ENCODE results near the gene ZNRD2.

The ZNRD2 gene

DNA sequence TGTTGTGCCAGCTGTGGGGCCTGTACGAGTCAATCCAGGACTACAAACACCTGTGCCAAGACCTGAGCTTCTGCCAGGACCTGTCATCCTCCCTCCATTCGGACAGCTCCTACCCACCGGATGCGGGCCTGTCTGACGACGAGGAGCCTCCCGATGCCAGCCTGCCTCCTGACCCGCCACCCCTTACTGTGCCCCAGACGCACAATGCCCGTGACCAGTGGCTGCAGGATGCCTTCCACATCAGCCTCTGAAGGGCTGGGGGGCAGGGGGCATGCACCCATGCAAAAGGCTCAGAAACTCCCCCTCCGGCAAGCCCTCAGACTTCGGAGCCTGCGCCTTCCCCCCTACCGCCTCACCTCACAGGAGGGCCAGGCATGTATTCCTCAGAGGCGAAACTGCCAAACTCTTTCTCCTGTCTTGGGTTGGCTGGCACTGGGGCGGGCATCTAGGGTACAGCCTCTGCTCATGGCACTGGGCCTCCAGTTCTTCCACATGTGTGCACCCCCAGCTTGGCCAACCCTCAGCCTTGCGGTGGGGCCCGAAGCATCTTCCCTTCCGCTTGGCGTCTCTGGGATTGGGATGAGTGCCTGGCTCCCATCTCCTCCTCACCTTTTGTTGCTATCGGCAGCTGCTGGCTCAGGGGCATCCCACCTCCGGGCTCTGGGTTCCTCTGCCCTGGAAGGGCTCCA, 3.3 kb downstream of the ZNRD2 start:
- DNase-seq (ENCODE audit: low read depth): no peak

DNA sequence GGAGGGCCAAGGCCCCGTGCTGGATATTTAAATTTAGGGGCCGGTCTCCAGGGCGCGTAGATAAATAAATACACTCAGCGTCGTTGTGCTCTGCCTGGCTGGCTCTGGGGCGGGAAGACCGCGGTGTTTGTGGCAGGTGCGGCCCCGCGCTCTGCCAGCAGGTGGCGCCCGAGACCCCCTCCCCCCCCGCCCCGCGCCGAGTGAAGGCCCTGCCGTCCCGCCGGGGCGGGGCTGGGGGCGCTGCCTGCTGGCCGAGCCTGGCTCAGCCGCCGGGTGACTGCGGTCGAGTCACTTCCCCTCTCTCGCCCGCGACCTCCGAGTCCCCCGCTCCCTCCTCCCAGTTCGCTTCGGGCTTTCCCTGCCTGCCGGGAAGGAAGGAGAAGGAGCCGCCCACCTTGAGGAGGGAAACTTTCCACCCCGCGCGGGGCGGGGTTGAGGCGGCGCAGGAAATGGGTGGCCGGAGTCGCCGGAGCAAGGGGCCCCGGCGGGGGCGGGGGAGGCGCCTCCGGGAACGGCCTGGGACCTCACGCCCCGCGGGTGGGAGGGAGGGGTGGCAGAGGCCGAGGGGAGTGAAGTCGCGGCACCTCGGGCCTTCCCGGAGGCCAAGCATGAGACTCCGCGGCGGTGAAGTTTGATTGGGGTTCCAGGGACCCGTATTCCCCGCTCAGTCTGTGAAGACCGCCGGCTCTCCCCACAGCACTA, 4.0 kb downstream of the ZNRD2 start:
- DNase-seq (ENCODE audit: low read depth): peak; percentile 63

DNA sequence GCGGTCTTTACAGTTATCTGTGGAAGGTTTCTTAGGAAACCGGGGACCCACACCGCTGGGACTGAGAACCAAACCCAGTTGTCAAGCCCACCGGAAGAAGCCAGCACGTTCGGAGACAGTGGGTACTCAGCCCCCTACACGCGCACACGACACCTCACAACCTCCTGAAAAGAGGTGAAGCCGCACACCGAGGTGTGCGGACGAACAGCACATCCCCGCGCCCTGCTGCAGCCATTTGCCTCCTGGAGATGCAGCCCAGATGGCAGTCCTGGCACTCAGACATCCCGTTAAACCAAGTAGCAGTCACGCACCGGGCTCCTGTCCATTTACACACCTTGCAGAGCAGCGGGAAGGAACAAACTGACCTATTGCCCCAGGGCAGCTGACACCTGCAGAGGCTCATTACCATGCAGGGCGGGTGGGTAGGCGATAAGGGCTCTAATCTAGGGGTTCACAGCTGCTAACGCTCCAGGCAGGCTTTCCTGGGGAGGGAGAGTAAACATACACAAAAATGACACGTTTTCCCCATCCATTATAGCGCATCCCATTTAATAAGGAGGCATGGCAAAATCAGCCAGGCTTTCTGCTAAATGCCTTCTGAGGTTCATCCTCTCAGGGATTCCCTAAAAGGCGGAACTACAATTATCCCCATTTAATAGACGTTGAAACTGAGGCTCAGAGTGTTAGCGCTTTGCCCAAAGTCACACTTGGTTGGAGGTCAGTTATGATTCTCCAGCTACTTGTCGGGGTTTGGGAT, 4.7 kb downstream of the ZNRD2 start:
- DNase-seq (ENCODE audit: low read depth): no peak

DNA sequence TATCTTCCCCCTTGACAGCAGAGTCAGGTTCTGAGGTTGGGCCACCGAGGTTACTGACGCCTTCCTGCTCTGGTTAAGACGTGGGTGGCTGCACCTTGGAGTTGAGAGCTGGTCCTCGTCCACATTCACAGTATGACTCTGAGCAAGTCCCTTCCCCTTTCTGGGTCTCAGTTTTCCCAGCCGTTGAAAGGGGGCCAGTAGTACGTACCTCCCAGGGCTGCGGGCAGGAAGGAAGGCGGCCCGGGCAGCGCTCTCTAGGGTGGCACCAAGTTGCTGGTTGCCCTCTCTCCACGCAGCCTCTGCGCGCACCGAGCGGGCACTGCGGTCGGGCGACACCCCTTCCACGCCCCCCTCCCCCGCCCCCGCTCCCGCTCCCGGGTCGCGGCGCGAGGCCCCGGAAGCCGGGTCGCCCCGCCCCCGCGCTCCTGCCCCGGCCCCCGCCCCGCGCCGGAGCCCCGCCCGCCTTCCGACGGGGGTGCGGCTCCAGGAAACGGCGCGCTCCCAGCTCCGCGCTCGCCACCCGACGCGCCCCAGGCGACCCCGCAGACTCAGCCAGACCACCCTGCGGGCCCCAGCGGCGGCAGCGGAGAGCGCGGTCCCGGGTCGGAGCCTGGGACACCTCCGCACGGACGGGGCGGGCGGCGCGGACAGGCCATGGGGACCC, 5.4 kb downstream of the ZNRD2 start, which contains the start of gene EHBP1L1:
Gene EHBP1L1 (plus strand): TSS at position 486 of the 664 bp plus-strand sequence. CDS start 250 bp downstream, outside the sequence.
- DNase-seq (ENCODE audit: low read depth): no peak

DNA sequence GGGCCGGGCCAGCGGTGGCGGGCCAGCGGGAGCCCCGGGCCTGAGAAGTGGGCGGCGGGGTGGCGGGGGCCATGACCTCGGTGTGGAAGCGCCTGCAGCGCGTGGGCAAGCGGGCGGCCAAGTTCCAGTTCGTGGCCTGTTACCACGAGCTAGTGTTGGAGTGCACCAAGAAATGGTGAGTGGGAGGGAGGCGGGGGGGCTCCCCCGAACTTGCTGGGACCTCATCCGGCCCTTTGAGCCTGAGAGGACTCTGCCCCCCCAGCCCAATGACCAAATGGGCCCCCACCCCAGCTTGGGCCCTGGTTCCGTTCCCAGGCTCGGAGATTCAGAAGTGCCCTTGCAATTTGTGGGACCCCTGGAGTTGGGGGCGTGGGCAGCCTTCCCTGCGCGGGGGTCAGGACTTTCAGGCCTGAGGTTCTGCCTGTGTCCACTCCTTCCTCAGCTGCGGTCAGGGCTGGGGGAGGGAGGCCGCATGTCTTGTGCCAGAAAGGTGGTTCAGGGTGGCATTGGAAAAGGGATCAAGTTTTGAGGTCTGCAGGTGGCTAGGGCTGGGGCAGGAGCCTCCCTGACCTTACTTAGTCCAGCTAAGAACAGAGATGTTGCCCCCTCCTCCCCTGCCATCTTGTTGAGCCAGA, 6.1 kb downstream of the ZNRD2 start:
- DNase-seq (ENCODE audit: low read depth): no peak

DNA sequence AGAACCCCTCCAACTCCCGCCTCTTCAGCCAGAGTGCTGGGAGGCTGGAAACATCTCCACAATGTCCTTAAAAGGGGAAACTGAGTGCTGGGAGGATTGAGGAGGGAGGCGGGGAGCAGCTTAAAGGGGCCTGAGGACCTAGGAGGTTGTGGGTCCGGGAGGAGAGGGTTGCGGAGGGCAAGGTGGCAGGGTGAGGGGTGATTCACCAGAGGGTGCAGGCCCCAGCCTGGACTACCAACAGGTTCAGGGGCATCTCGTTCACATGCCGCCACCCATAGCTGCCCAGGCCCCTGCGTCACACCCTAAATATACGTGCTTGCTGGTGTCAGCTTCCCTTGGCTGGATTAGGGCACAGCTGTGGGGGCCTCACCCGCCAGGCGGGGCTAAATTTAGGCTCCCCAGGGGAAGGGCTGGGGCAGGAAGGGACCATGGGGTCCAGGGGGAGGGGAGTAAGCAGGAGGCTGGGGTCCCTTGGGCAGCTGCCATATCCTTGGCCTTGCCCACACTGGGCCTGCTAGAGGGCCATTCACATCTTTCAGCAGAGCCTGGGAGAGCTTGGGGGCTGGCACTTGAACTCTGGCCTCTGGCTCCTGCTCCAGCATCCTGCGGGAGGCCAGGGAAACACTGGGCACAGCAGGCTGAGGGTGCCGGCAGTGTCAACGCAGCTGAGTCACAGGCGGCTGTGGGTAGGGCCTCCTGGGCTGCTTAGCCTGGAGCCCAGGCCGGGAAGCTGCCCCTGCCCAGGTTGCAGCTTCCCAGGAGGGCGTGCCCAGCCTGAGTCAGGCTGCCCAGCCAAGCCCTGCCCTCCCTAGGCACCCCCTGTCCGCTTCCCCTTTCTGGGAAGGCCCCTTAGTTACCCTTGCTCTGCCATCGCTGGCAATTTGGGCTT, 6.8 kb downstream of the ZNRD2 start:
- no peak for DNase-seq (ENCODE audit: low read depth)

DNA sequence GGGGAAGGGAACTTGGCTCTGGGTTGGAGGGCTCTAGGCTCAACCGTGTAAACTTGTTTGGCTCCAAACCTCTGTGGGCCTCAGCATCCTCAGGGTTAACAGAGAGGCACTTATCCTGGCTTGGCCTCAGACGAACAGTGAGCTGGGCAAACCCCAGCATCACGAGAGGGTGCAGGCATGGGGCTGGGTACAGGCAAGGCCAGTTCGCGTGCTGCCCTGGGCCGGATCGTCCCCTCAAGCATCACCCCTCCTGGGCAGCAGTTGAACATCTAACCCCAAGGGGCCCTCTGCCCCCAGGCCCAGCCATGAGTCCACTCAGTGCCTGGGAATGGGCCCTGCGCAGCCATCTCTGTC, 7.5 kb downstream of the ZNRD2 start:
- no peak for DNase-seq (ENCODE audit: low read depth)

DNA sequence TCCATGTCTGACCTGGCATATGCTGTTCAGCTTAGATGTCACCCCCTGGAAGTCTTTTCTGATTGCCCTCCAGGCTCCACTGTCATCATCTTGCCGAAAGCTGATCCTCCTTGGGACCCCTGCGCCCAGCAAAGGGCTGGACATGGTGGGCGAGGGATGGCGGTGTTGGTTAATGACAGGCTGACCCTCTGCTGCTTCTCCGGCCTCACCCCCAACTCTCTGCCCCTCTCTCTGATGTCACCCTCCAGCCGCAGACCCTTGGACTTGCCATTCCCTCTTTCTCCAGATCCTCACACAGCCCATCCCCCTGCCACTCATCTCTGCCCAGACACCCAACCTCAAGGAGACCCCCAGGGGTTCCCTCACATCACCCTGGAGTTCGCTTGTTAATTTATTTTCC, 7.9 kb downstream of the ZNRD2 start:
- no peak for DNase-seq (ENCODE audit: low read depth)

DNA sequence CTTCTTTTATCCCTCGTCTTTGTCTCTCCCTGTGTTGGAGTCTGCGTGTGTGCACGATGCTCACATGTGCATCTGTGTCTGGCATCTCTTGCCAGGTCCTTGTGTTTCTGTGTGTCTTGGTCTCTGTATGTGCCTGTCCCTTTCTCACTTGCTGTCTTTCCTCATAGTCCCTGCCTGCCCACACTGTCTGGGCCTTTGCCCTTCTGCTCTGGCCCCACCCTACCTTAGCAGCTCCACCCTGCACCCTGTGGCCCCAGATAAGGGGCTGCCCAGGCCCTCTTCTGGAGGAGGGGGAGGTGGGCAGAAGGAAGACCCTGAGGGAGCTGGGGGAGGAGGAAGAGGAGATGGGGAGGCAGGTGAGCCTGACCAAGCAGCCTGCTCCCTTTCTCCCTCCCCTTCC, 8.4 kb downstream of the ZNRD2 start:
- DNase-seq (ENCODE audit: low read depth): no peak

DNA sequence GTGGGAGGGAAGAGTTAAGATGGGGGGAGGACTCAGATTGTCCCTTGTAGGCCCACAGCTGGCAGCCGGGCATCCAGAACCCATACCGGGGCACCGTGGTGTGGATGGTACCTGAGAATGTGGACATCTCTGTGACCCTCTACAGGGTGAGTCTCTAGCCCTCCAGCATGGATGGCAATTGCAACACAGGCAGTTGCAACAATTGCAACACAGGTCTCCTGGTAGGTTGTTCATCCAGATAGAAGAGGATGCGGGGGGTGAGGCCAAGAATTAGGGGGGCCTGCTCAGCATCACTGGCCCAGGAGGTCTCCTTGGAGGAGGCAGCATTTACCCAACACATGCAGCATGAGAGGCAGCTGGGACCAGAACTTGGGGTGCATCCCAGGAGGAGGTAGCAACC, 9.0 kb downstream of the ZNRD2 start:
- no peak for DNase-seq (ENCODE audit: low read depth)

DNA sequence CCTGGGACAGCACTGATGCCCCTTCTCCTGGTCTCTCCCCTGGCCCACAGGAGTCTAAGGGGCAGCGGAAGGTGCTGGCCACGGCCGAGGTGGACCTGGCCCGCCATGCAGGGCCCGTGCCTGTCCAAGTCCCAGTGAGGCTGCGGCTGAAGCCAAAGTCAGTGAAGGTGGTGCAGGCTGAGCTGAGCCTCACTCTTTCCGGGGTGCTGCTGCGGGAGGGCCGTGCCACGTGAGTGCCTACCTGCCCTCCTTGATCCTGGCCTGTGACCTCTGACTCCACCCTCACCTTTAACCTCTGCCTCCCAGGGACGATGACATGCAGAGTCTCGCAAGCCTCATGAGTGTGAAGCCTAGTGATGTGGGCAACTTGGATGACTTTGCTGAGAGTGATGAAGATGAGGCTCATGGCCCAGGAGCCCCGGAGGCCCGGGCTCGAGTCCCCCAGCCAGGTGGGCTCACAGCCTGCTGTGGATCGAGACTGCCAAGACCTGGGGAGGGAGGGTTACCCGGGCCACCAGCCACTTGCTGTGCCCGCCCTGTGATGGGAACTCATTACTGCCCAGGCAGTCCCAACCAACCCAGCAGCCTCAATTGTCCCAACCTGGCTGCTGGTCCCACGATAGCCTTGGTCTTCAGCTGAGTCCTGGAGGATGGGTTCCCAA, 9.9 kb downstream of the ZNRD2 start:
- DNase-seq (ENCODE audit: low read depth): no peak

DNA sequence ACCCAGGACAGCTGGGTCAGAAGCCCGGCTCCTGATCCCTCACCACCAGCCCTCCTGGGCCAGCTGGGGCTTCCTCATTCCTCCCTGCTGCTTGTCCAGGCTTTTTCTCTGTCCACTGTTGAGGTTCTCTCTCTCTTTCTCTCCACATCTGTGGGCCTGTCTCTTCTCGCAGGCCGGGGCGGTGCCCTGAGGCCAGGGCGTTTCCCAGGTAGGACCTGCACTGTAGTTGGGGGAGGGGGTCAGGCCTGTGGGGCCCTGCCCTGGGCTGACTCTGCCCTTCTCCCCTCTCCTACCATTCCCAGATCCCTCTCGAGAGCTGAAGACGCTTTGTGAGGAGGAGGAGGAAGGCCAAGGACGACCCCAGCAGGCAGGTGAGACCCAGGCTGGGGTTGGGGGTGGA, 10.5 kb downstream of the ZNRD2 start:
- DNase-seq (ENCODE audit: low read depth): no peak

DNA sequence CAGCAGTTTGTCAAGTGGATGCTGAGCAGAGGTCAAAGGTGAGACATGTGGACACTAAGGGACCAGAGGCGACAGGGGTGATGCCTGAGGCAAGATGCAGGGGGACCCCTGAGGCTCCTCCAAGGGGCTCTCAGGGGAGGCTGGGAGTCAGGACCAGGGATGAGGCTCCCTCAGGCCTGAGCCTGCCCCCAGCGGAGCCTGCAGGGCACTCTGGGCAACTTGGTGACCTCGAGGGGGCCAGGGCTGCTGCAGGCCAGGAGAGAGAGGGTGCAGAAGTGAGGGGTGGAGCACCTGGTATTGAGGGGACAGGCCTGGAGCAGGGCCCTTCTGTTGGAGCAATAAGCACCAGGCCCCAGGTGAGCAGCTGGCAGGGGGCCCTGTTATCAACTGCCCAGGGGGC, 11.7 kb downstream of the ZNRD2 start:
- DNase-seq (ENCODE audit: low read depth): no peak

DNA sequence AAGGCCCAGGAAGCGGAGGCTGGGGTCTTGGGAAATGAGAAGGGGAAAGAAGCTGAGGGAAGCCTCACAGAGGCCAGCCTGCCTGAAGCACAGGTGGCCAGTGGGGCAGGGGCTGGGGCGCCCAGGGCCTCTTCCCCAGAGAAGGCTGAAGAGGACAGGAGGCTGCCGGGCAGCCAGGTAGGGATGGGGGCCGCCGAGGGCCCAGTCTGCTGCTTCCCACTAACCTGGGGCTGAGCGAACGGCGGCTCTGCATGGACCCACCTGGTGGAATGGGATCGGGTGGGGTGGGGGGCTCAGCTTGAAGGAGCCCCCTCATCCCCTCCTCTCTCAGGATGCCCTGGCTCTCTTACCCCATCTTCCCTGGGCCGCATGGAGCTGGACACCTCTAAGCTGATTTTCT, 13.3 kb downstream of the ZNRD2 start:
- no peak for DNase-seq (ENCODE audit: low read depth)

DNA sequence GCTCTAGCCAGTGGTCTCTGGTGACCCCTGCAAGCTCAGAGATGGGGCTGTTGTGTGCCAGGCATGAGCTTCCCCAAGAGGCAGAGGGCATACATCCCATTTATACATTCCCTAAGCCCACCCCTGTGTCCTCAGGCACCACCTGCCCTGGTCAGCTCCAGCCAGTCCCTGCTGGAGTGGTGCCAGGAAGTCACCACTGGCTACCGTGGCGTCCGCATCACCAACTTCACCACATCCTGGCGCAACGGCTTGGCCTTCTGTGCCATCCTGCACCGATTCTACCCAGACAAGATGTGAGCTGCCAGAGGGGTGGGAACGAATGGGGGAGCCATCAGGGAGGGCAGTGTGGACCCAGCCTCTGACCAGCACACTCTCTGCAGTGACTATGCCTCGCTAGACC, 13.8 kb downstream of the ZNRD2 start:
- no peak for DNase-seq (ENCODE audit: low read depth)

DNA sequence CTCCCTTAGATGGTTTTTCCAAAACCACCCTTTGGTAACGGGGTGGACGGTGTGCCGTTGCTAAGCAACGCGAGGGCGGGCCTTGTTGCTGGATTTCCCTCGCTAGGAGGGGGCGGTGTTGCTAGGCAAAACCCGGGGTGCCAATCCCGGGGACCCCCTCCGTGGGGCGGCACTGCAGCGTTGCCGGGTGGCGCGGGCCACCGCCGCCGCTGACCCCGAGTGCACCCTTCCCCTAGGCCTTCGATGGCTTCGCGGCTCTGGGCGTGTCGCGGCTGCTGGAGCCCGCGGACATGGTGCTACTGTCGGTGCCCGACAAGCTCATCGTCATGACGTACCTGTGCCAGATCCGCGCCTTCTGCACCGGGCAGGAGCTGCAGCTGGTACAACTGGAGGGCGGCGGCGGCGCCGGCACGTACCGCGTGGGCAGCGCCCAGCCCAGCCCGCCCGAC, 14.5 kb downstream of the ZNRD2 start:
- no peak for DNase-seq (ENCODE audit: low read depth)

DNA sequence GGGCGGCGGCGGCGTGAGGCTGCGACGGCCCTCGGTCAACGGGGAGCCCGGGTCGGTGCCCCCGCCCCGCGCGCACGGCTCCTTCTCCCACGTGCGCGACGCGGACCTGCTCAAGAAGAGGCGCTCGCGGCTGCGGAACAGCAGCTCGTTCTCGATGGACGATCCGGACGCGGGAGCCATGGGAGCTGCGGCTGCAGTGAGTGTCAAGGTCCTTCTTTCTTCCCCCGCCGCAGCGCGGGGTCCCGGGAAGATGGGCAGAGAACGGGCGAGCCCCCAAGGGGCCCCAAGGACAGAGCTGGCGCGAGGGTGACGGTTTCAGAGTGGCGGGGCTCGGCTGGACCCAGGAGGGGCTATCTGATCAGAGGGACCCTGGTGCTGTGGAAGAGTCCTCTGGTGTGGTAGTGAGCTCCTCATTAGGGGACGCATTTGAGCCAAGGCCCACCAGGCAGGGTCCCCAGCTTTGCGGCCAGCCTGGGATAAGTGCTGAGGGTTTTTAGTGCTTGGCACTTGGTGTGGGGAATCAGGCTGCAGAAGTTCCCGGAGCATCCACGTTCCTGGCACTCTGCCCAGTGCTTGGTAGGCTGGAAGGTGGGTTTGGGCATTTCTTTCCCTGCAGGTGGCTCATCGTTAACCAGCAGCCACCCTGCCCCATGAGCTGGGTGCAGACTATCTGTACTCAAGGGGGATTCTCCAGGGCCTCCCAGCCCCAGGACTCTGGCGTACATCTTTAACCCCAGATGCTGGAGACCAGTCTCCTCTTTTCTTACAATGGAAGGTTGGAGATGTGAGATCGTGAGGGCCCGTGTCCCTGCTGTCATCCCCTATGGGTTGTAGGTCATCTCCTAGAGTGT, 15.3 kb downstream of the ZNRD2 start:
- DNase-seq (ENCODE audit: low read depth): no peak

DNA sequence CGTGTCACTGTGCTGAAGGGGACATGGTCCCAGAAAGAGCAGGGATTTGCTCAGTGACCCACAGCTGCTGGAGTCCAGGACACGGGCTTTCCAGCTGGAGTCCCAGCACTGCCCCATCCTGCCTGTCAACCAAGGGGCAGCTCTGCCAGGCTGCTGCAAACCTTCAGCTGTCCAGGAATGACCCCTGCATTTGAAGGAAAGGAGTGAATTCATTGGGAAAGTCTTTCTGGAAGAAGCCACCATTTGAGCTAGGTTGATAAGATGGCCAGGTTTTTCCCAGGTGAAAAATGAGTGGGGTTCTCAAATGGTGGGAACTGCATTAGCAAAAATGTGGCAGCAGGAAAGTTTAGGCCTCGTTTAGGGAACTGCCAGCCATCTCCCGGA, 16.0 kb downstream of the ZNRD2 start:
- no peak for DNase-seq (ENCODE audit: low read depth)

DNA sequence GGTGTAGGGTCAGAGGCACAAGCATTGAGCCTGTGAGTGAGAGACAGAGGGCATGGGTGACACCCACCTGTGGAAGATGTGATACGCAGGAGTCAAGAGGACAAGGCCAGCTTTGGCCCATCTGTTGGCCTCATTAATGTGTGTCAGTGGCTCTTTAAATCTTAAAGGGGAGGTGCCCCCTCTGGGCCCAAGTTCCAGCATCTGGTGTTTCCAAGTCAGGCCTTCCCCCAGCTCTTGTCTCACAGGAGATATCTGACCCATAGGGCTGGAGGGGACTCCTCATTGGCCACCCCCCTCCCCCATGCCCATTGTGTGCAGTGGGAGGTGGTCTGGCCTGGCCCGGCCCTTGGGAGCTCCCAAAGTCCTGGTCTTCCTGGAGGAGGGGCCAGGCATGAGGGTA, 16.4 kb downstream of the ZNRD2 start:
- DNase-seq (ENCODE audit: low read depth): no peak

Measured in non-pigmented ciliary epithelial cell (primary cell).